ENCODE data around the gene STX4.

DNA sequence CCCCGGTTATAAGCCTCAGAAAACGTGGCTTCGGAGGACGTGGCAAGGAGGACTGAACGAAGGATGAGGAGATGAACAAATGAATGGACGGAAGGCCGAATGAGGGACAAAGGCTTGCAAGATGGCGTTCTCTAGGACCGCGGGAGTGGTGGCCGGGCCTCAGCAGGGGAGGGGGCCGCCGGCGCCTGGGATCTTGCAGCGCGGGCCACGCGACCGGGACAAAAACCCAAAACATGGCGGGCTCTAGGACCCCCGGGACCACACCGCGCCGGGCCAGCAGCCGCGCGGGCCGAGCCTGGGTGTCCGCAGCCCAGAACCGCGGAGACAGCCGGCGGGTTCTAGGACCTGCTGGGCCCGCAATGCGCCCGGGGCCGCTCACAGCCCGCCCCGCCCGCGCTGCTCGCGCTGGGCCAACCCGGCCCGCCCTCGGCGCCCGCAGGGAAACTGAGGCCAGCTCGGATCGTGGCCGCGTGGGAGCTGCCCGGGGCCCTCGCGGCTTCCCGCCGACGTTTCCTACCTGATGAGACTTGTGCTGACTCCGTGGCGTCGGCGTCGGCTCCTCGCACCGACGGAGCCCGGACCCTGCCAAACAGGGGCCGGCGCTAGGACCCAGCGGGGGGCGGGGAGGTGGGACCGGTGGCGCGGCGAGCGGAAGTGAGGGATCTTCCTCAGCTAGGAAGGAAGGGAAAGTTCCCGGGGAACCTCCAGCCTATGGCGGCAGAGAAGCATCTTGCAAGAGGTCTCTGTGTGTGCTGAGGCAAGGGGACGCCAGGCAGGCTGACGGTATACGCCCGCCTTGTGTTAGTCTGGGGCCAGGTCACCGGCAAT is 40.0 kb downstream of the STX4 start:
- TF ChIP-seq, protein P1, sequence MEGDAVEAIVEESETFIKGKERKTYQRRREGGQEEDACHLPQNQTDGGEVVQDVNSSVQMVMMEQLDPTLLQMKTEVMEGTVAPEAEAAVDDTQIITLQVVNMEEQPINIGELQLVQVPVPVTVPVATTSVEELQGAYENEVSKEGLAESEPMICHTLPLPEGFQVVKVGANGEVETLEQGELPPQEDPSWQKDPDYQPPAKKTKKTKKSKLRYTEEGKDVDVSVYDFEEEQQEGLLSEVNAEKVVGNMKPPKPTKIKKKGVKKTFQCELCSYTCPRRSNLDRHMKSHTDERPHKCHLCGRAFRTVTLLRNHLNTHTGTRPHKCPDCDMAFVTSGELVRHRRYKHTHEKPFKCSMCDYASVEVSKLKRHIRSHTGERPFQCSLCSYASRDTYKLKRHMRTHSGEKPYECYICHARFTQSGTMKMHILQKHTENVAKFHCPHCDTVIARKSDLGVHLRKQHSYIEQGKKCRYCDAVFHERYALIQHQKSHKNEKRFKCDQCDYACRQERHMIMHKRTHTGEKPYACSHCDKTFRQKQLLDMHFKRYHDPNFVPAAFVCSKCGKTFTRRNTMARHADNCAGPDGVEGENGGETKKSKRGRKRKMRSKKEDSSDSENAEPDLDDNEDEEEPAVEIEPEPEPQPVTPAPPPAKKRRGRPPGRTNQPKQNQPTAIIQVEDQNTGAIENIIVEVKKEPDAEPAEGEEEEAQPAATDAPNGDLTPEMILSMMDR (IDR thresholded peaks at IDR 0.05): no peak
- TF ChIP-seq POLR2A (IDR thresholded peaks at IDR 0.05): no peak
